WTC11 (cell line): ENCODE results near the gene OR4D1.

Experiments
- ATF1 ChIP-seq: sonication (generic); formaldehyde crosslinking; IDR thresholded peaks from 2 replicates; pipeline ENCODE4 v1.8.1; 2023; ENCODE audit warnings: mild to moderate bottlenecking, moderate library complexity, missing genetic modification reagents
- NFE2L1 ChIP-seq: sonication (generic); formaldehyde crosslinking; IDR thresholded peaks from 2 replicates; pipeline ENCODE4 v1.8.1; 2023; ENCODE audit warnings: missing genetic modification reagents
- TF ChIP-seq, protein P1 (sequence below): fragments of 200-600 bp; IDR thresholded peaks from 2 replicates; pipeline ENCODE4 v1.8.0; 2022; ENCODE audit warnings: antibody characterized with exemption

- TF ChIP-seq, protein P1, sequence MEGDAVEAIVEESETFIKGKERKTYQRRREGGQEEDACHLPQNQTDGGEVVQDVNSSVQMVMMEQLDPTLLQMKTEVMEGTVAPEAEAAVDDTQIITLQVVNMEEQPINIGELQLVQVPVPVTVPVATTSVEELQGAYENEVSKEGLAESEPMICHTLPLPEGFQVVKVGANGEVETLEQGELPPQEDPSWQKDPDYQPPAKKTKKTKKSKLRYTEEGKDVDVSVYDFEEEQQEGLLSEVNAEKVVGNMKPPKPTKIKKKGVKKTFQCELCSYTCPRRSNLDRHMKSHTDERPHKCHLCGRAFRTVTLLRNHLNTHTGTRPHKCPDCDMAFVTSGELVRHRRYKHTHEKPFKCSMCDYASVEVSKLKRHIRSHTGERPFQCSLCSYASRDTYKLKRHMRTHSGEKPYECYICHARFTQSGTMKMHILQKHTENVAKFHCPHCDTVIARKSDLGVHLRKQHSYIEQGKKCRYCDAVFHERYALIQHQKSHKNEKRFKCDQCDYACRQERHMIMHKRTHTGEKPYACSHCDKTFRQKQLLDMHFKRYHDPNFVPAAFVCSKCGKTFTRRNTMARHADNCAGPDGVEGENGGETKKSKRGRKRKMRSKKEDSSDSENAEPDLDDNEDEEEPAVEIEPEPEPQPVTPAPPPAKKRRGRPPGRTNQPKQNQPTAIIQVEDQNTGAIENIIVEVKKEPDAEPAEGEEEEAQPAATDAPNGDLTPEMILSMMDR = no peak
- TF ChIP-seq NFE2L1 (CRISPR knock-in tag) = no peak
- TF ChIP-seq ATF1 (CRISPR knock-in tag) = no peak
Measured at GRCh38 chr17:58195518-58196123, 47.4 kb downstream of the OR4D1 start.
